Glomerular endothelial cell (primary cell): ENCODE data around the gene FBXO41. TPM values are rescaled to one million over a fixed set of nuclear protein-coding genes. Genes with fewer than 3 reads are reported as not detected.

Source experiments
- DNase-seq: peaks from one replicate; pipeline ENCODE4 v3.0.0-alpha.2; 2011; ENCODE audit warnings: low read depth, low spot score; ENCODE audit errors: extremely low read depth
- total RNA-seq: library from RNA; depleted of rRNA; stranded (reverse); fragments of >200 nt; gene quantifications from 2 replicates; pipeline ENCODE4 v1.2.3, GENCODE V29; 2015

The FBXO41 gene
- total RNA-seq, 1 donor from 2014 or later = 2.3 TPM

- DNase-seq = no peak
Observed at GRCh38 chr2:73215254-73215653, 69.0 kb downstream of the FBXO41 start.

GRCh38 chr2:73214120-73215035 is 69.9 kb downstream of the FBXO41 start, which contains the start of gene SMYD5:
Gene SMYD5 (plus strand): TSS chr2:73214245. CDS start chr2:73214267, 22 bp downstream.
- DNase-seq = no peak

GRCh38 chr2:73212448-73213176 is 71.7 kb downstream of the FBXO41 start:
- no peak for DNase-seq

- DNase-seq = no peak
Observed at GRCh38 chr2:73212098-73212447, 72.2 kb downstream of the FBXO41 start.

- no peak for DNase-seq
Observed at GRCh38 chr2:73210696-73211095, 73.6 kb downstream of the FBXO41 start.

GRCh38 chr2:73210019-73210418 is 74.3 kb downstream of the FBXO41 start:
- no peak for DNase-seq

- DNase-seq = no peak
Observed at GRCh38 chr2:73208258-73208657, 76.0 kb downstream of the FBXO41 start.

GRCh38 chr2:73205611-73206010 is 78.7 kb downstream of the FBXO41 start:
- DNase-seq = no peak

Other genes with a start within 250 kb of the FBXO41 start
- 16.9 and 29.5 TPM in 2 replicates for gene SFXN5, start 212.8 kb downstream of the FBXO41 start, total RNA-seq
- gene RAB11FIP5, start 171.5 kb downstream of the FBXO41 start, total RNA-seq = 68.3 and 69.5 TPM in 2 replicates
- gene NOTO, start 81.9 kb downstream of the FBXO41 start, total RNA-seq = not detected in 2 replicates
- gene SMYD5, start 70.2 kb downstream of the FBXO41 start, total RNA-seq = 9.5 and 18.4 TPM in 2 replicates
- 12.1 and 17.1 TPM in 2 replicates for gene PRADC1, start 51.2 kb downstream of the FBXO41 start, total RNA-seq
- 322 and 334 TPM in 2 replicates for gene CCT7, start 50.2 kb downstream of the FBXO41 start, total RNA-seq
- gene EGR4, start 9.1 kb upstream of the FBXO41 start, total RNA-seq = not detected in 2 replicates
- 8.0 and 17.4 TPM in 2 replicates for gene ALMS1, start 101.4 kb upstream of the FBXO41 start, total RNA-seq